ENCODE data around the gene VCAN. TPM values are rescaled to one million over a fixed set of nuclear protein-coding genes. Genes with fewer than 3 reads are reported as not detected.
A peak's percentile ranks its signal among the peaks of the same experiment; 100 is the strongest.

VCAN gene
- total and polyA plus RNA-seq, 2 experiments from 2014 or later: 133 to 404 TPM

DNA sequence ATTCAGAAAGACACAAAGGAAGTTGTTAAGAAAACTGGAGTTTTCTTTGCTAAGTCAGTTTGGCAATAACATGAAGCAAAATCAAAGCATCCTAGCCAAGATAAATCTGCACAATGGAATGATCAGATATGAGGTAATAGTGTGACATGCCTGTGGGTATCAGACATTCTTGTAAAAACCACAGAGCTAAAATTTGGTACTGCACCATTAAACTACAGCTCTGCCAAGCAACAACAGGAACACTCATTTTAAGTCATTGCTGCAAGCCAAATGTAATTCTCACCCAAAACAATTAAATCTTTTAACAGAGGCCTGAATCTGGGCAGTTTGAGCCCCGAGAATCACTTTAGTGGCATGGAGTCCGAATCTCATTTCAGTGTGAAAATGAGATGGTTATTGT, 96.6 kb downstream of the VCAN start:
- Mint-ChIP-seq H3K27me3 (ENCODE audit: insufficient read depth, low read depth, poor library complexity) (peaks cover 3% of the 10 kb centered on the region), H3K9me3 (no peaks in the 10 kb centered on the region), H3K27ac (peak overlapping the region; percentile 33; the same call in 1 of the 2 replicates), H3K4me1 (peaks cover 3% of the 10 kb centered on the region; the same call in 1 of the 3 replicates), H3K4me3 (no peak overlapping the region), H3K36me3 (ENCODE audit: low read depth) (peaks cover 57% of the 10 kb centered on the region)
- H3K4me3 ChIP-seq: no peak overlapping the region
- no peaks in the 10 kb centered on the region; the same call in 1 of the 2 replicates for H3K79me2 ChIP-seq (replicated peaks; ENCODE audit: insufficient read depth)
- no peaks in the 10 kb centered on the region for H3F3A ChIP-seq (replicated peaks; ENCODE audit: low read depth)
- DNase-seq (ENCODE audit: low spot score) (no peak), ATAC-seq (no peak)
- no peaks in the 10 kb centered on the region for H3K4me1 ChIP-seq (ENCODE audit: insufficient read depth)
- H3K4me2 ChIP-seq: no peak overlapping the region
- peaks cover 14% of the 10 kb centered on the region; the same call in 1 of the 2 replicates for H3K36me3 ChIP-seq (ENCODE audit: insufficient read depth)
- no peaks in the 10 kb centered on the region for H4K20me1 ChIP-seq (replicated peaks; ENCODE audit: insufficient read depth)
- TF ChIP-seq POLR2AphosphoS5 (IDR thresholded peaks at IDR 0.05; ENCODE audit: low read depth): no peak
- TF ChIP-seq ZNF462 (CRISPR knock-in tag; IDR thresholded peaks at IDR 0.05): no peak
- no peak for TF ChIP-seq NANOG (IDR thresholded peaks at IDR 0.05; ENCODE audit: borderline replicate concordance)
- no peak for TF ChIP-seq ZNF114 (CRISPR knock-in tag; IDR thresholded peaks at IDR 0.05)
- TF ChIP-seq, protein P1, sequence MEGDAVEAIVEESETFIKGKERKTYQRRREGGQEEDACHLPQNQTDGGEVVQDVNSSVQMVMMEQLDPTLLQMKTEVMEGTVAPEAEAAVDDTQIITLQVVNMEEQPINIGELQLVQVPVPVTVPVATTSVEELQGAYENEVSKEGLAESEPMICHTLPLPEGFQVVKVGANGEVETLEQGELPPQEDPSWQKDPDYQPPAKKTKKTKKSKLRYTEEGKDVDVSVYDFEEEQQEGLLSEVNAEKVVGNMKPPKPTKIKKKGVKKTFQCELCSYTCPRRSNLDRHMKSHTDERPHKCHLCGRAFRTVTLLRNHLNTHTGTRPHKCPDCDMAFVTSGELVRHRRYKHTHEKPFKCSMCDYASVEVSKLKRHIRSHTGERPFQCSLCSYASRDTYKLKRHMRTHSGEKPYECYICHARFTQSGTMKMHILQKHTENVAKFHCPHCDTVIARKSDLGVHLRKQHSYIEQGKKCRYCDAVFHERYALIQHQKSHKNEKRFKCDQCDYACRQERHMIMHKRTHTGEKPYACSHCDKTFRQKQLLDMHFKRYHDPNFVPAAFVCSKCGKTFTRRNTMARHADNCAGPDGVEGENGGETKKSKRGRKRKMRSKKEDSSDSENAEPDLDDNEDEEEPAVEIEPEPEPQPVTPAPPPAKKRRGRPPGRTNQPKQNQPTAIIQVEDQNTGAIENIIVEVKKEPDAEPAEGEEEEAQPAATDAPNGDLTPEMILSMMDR (conservative IDR thresholded peaks at IDR 0.05; ENCODE audit: low read depth in 2 of 2): no peak
- TF ChIP-seq ETS1 (IDR thresholded peaks at IDR 0.05): no peak
- TF ChIP-seq, protein P2, sequence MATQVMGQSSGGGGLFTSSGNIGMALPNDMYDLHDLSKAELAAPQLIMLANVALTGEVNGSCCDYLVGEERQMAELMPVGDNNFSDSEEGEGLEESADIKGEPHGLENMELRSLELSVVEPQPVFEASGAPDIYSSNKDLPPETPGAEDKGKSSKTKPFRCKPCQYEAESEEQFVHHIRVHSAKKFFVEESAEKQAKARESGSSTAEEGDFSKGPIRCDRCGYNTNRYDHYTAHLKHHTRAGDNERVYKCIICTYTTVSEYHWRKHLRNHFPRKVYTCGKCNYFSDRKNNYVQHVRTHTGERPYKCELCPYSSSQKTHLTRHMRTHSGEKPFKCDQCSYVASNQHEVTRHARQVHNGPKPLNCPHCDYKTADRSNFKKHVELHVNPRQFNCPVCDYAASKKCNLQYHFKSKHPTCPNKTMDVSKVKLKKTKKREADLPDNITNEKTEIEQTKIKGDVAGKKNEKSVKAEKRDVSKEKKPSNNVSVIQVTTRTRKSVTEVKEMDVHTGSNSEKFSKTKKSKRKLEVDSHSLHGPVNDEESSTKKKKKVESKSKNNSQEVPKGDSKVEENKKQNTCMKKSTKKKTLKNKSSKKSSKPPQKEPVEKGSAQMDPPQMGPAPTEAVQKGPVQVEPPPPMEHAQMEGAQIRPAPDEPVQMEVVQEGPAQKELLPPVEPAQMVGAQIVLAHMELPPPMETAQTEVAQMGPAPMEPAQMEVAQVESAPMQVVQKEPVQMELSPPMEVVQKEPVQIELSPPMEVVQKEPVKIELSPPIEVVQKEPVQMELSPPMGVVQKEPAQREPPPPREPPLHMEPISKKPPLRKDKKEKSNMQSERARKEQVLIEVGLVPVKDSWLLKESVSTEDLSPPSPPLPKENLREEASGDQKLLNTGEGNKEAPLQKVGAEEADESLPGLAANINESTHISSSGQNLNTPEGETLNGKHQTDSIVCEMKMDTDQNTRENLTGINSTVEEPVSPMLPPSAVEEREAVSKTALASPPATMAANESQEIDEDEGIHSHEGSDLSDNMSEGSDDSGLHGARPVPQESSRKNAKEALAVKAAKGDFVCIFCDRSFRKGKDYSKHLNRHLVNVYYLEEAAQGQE (IDR thresholded peaks at IDR 0.05; ENCODE audit: unreplicated experiment): no peak
- TF ChIP-seq STAT1 (IDR thresholded peaks at IDR 0.05; ENCODE audit: unreplicated experiment): no peak
- no peak for TF ChIP-seq EZH2phosphoT487 (IDR thresholded peaks at IDR 0.05; ENCODE audit: unreplicated experiment)
- TF ChIP-seq EZH2 (IDR thresholded peaks at IDR 0.05; ENCODE audit: low read depth, unreplicated experiment): no peak
- no peak for TF ChIP-seq ZNF331 (CRISPR knock-in tag; IDR thresholded peaks at IDR 0.05; ENCODE audit: low read depth)
- no peak for TF ChIP-seq CREB1 (CRISPR knock-in tag; IDR thresholded peaks at IDR 0.05; ENCODE audit: low read depth)
- TF ChIP-seq JUNB (IDR thresholded peaks at IDR 0.05; ENCODE audit: unreplicated experiment): no peak
- H3K27ac ChIP-seq (ENCODE audit: low read depth): no peak overlapping the region
- H3K27me3 ChIP-seq (ENCODE audit: insufficient read depth): no peaks in the 10 kb centered on the region
- no peak overlapping the region for H2AFZ ChIP-seq
- no peaks in the 10 kb centered on the region for H3K9me2 ChIP-seq (ENCODE audit: insufficient read depth)

Measured in GM23338 (cell line).